HEK293T (cell line): ENCODE data around the gene TRMT13.

ENCODE experiments used
- CTCF ChIA-PET: fragments of 350-600 bp; formaldehyde crosslinking; extraction: SDS; loops from one replicate; lab custom pipeline; 2021; ENCODE audit warnings: antibody characterized with exemption, inconsistent platforms; lab: Yijun Ruan, JAX
- POLR2A ChIA-PET: fragments of 350-600 bp; formaldehyde crosslinking; extraction: SDS; loops from one replicate; lab custom pipeline; 2020; ENCODE audit warnings: antibody characterized with exemption, inconsistent platforms; lab: Yijun Ruan, JAX
- DNase-seq: peaks from one replicate; pipeline ENCODE4 v3.0.0; 2012; ENCODE audit warnings: mixed read lengths; ENCODE audit errors: extremely low spot score
- ARNT ChIP-seq: fragments of 450-650 bp; IDR thresholded peaks from 2 replicates; pipeline ENCODE4 v1.6.1; 2017; ENCODE audit warnings: mild to moderate bottlenecking
- BHLHE40 ChIP-seq: fragments of 450-650 bp; IDR thresholded peaks from 2 replicates; pipeline ENCODE4 v1.6.1; 2016; ENCODE audit warnings: mild to moderate bottlenecking, moderate library complexity, borderline replicate concordance
- CTBP1 ChIP-seq: fragments of 450-650 bp; IDR thresholded peaks from 2 replicates; pipeline ENCODE4 v1.6.1; 2016; ENCODE audit warnings: borderline replicate concordance
- ELF4 ChIP-seq: fragments of 450-650 bp; IDR thresholded peaks from 2 replicates; pipeline ENCODE4 v1.6.1; 2017; ENCODE audit warnings: antibody characterized with exemption
- FOXA1 ChIP-seq: fragments of 450-650 bp; IDR thresholded peaks from 2 replicates; pipeline ENCODE4 v1.6.1; 2016; ENCODE audit warnings: mild to moderate bottlenecking
- FOXK2 ChIP-seq: fragments of 450-650 bp; IDR thresholded peaks from 2 replicates; pipeline ENCODE4 v1.6.1; 2016; ENCODE audit warnings: mild to moderate bottlenecking
- FOXM1 ChIP-seq: fragments of 450-650 bp; IDR thresholded peaks from 2 replicates; pipeline ENCODE4 v1.6.1; 2017; ENCODE audit warnings: mild to moderate bottlenecking, borderline replicate concordance
- HDGF ChIP-seq: fragments of 450-650 bp; IDR thresholded peaks from 2 replicates; pipeline ENCODE4 v1.6.1; 2017; ENCODE audit warnings: antibody characterized with exemption, borderline replicate concordance
- L3MBTL2 ChIP-seq: fragments of 450-650 bp; conservative IDR thresholded peaks from 2 replicates; pipeline ENCODE4 v1.6.1; 2016; ENCODE audit warnings: mild to moderate bottlenecking
- LEF1 ChIP-seq: fragments of 450-650 bp; IDR thresholded peaks from 2 replicates; pipeline ENCODE4 v1.6.1; 2017; ENCODE audit warnings: mild to moderate bottlenecking, borderline replicate concordance
- NFRKB ChIP-seq: fragments of 450-650 bp; IDR thresholded peaks from 2 replicates; pipeline ENCODE4 v1.6.1; 2016; ENCODE audit warnings: mild to moderate bottlenecking, moderate library complexity
- PKNOX1 ChIP-seq: fragments of 450-650 bp; IDR thresholded peaks from 2 replicates; pipeline ENCODE4 v1.6.1; 2016
- SP1 ChIP-seq: fragments of 450-650 bp; IDR thresholded peaks from 2 replicates; pipeline ENCODE4 v1.6.1; 2017
- SUZ12 ChIP-seq: fragments of 450-650 bp; IDR thresholded peaks from 2 replicates; pipeline ENCODE4 v1.6.1; 2016; ENCODE audit warnings: mild to moderate bottlenecking
- TARDBP ChIP-seq: fragments of 450-650 bp; IDR thresholded peaks from 2 replicates; pipeline ENCODE4 v1.6.1; 2016
- ZNF384 ChIP-seq: fragments of 450-650 bp; IDR thresholded peaks from 2 replicates; pipeline ENCODE4 v1.6.1; 2016

Gene TRMT13

DNA sequence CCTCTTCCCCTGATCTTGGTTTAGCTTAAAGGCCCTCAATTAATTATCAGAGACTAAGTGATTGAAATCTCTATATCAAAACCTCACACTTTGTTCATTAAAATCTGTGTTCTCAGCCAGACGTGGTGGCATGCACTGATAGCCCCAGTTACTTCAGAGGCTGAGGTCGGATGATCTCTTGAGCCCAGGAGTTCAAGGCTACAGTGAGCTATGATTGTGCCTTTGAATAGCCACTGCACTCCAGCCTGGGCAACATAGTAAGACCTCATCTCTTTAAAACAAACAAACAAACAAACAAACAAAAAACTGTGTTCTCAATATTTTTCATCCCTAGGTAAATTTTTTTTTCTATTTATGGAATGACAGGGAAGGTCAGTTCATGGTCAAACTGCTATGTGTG lies 18.7 kb downstream of the TRMT13 start:
- no peak for DNase-seq
- CTCF ChIA-PET = no interaction called here
- POLR2A ChIA-PET = interaction anchor here (0.9 kb wide), 1 partner anchor 18 kb away, joined by 3 read pairs; no protein-coding TSS in a partner anchor
- no peak for TF ChIP-seq PKNOX1
- no peak for TF ChIP-seq ZNF384
- no peak for TF ChIP-seq BHLHE40
- TF ChIP-seq ARNT = no peak
- TF ChIP-seq TARDBP = no peak
- no peak for TF ChIP-seq L3MBTL2
- TF ChIP-seq HDGF = no peak
- TF ChIP-seq FOXM1 = no peak
- no peak for TF ChIP-seq SP1
- TF ChIP-seq LEF1 = no peak
- no peak for TF ChIP-seq CTBP1
- no peak for TF ChIP-seq SUZ12
- TF ChIP-seq FOXK2 = no peak
- TF ChIP-seq FOXA1 = no peak
- no peak for TF ChIP-seq ELF4
- TF ChIP-seq NFRKB = no peak

DNA sequence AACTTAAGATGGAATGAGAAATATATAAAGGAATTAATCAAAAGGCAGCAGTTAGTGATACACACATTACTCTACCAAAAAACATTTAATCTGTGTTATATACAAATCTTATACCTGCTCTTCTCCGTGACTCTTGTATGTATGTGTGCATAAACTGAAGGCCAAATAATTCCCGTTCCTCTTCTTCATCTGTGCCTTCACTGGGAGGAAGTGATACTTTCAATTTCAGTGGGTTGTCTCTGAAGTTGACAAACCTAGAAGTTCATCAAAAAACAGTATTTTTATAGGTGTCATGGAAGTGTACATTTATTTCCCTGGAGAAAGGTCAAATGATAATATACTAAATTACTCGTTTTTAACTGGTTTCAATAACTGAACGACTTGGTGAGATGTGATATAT lies 19.3 kb downstream of the TRMT13 start:
- TF ChIP-seq TARDBP (no peak), SUZ12 (no peak), BHLHE40 (no peak), ELF4 (no peak), SP1 (no peak), PKNOX1 (no peak), FOXA1 (no peak), HDGF (no peak), FOXK2 (no peak)
- ChIA-PET POLR2A (no interaction called here), CTCF (no interaction called here)
- no peak for DNase-seq

- TF ChIP-seq L3MBTL2 (no peak), ARNT (no peak), FOXA1 (no peak), NFRKB (no peak), FOXM1 (no peak)
- POLR2A ChIA-PET = no interaction called here
- no peak for DNase-seq
- CTCF ChIA-PET = no interaction called here
Observed at GRCh38 chr1:100162881-100163280, 29.9 kb downstream of the TRMT13 start.

- ChIA-PET POLR2A (no interaction called here), CTCF (no interaction called here)
- no peak for DNase-seq
- TF ChIP-seq ZNF384 (no peak), PKNOX1 (no peak), L3MBTL2 (no peak), TARDBP (no peak), BHLHE40 (no peak), ARNT (no peak), CTBP1 (no peak), NFRKB (no peak), ELF4 (no peak), FOXA1 (no peak), SUZ12 (no peak), LEF1 (no peak), FOXM1 (no peak), SP1 (no peak), FOXK2 (no peak), HDGF (no peak)
Observed at GRCh38 chr1:100164216-100164615, 31.3 kb downstream of the TRMT13 start.

- ChIA-PET POLR2A (no interaction called here), CTCF (no interaction called here)
- TF ChIP-seq BHLHE40 (no peak), FOXA1 (no peak), FOXK2 (no peak), PKNOX1 (no peak), LEF1 (no peak), TARDBP (no peak), HDGF (no peak), L3MBTL2 (no peak), ZNF384 (no peak), ELF4 (no peak), SP1 (no peak), CTBP1 (no peak), ARNT (no peak), NFRKB (no peak)
- DNase-seq = no peak
Observed at GRCh38 chr1:100164702-100165101, 31.7 kb downstream of the TRMT13 start.

GRCh38 chr1:100168051-100168450 lies 35.1 kb downstream of the TRMT13 start:
- POLR2A ChIA-PET = no interaction called here
- TF ChIP-seq TARDBP (no peak), ELF4 (no peak), FOXK2 (no peak), HDGF (no peak), NFRKB (no peak), CTBP1 (no peak), SUZ12 (no peak)
- DNase-seq = no peak
- CTCF ChIA-PET = no interaction called here
